ENCODE measurements around the gene RPS16. TPM values are rescaled to one million over a fixed set of nuclear protein-coding genes. Genes with fewer than 3 reads are reported as not detected.

RPS16 gene
- total RNA-seq, 1 donor from 2014 or later: 2,362 TPM

DNA sequence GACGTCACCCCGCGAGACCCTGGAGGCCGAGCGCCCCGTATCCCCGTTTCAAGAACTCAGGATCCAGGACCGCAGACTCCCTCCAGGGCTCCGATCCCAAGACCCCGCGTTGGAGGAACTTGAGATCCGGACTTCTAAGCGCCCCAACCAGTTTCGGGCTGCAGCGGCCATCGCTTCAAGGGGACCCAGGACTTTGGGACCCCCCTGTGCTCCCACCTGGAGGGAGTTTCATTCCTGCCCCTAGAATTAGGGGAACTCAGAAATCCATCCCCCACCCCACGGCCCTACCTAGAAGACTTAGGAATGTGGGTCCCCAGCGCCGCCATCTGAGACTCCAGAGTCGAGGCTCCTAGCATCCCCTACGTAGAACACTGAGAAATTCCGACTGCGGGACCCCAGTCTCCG lies 22.9 kb downstream of the RPS16 start:
- DNase-seq (ENCODE audit: low read depth): no peak
- TF ChIP-seq CTCF (conservative IDR thresholded peaks at IDR 0.05; ENCODE audit: low read depth, low read length): no peak
- peak overlapping the region; percentile 98 for H3K4me3 ChIP-seq (ENCODE audit: low read depth, low read length)

GRCh38 chr19:39412100-39412866 lies 23.5 kb downstream of the RPS16 start, which contains the start of gene PLEKHG2:
PLEKHG2 (plus strand) TSS chr19:39412669; CDS start chr19:39414087, 1,418 bp downstream.
- H3K4me3 ChIP-seq (ENCODE audit: low read depth, low read length): peak within 1 kb of the TSS; percentile 98
- peak; percentile 95 for DNase-seq (ENCODE audit: low read depth)
- peak; percentile 76 for TF ChIP-seq CTCF (conservative IDR thresholded peaks at IDR 0.05; ENCODE audit: low read depth, low read length)

- peak; percentile 97 for TF ChIP-seq CTCF (conservative IDR thresholded peaks at IDR 0.05; ENCODE audit: low read depth, low read length)
- peak overlapping the region; percentile 14 for H3K4me3 ChIP-seq (ENCODE audit: low read depth, low read length)
- DNase-seq (ENCODE audit: low read depth): peak; percentile 82
Observed at GRCh38 chr19:39411832-39412099, 24.0 kb downstream of the RPS16 start.

DNA sequence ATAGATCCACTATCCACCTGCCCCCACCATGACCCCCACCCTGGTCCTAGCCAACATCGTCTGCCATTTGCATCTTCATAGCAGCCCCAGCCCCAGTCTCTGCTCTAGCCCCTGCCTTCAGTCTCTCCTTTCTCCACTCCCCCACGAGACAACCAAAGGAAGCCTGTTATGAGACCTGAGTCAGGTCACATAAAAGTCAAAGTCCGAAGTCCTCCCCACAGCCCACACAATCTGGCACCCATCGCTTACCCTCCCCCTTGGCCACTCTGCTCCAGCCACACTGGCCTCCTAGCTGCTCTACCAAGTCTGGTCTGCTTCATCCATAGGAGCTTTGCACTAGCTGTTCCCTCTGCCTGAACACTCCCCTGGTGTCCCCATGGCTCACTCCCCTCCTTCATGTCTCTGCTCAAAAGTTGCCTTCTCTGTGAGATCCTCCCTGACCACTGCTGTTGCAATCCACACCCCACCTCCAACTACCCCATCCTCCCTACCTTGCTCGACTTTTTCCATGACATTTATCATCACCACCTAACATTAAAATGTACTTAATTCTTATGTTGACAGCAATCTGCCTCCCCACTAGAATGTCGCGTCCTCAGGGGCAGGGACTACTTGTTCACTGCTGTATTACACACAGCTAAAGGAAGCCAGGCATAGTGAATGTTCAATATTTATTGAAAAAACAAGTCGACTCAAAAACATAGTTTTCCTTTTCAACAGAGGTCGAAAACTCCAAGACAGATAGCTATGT lies 24.5 kb downstream of the RPS16 start:
- H3K4me3 ChIP-seq (ENCODE audit: low read depth, low read length): peak overlapping the region; percentile 80
- DNase-seq (ENCODE audit: low read depth): no peak

DNA sequence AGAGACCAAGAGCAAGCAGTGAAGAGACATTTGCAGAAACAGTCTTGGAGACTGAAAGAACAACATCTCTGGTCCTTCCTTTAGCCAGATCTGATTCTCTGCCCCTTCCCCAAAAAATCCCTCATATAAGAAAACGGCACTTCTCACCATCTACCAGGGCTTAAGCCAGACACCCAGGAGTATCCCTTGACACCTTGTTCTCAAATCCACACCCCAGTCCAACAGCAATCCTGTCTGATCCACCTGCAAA lies 25.0 kb downstream of the RPS16 start:
- no peak for DNase-seq (ENCODE audit: low read depth)
- peak overlapping the region; percentile 80 for H3K4me3 ChIP-seq (ENCODE audit: low read depth, low read length)
- TF ChIP-seq CTCF (conservative IDR thresholded peaks at IDR 0.05; ENCODE audit: low read depth, low read length): no peak

More for the DNA sequence above, 24.5 kb downstream of the RPS16 start:
- TF ChIP-seq CTCF (conservative IDR thresholded peaks at IDR 0.05; ENCODE audit: low read depth, low read length): no peak

- H3K4me3 ChIP-seq (ENCODE audit: low read depth, low read length): peak overlapping the region; percentile 80
- no peak for DNase-seq (ENCODE audit: low read depth)
- TF ChIP-seq CTCF (conservative IDR thresholded peaks at IDR 0.05; ENCODE audit: low read depth, low read length): no peak
Observed at GRCh38 chr19:39410017-39410830, 25.5 kb downstream of the RPS16 start.

Data from epithelial cell of proximal tubule (primary cell).